Activated CD4-positive, alpha-beta T cell treated with anti-CD3 and anti-CD28 coated beads for 48 hours (primary cell): ENCODE measurements around the gene CLDN9.
"Not testable (repeated sequence)": the region's sequence is repeated elsewhere in the genome, so short reads cannot be mapped to it uniquely, and the experiment has no call there.

Experiments used
- DNase-seq: peaks from one replicate; pipeline ENCODE4 v3.0.0-alpha.2; 2020

CLDN9 gene

DNA sequence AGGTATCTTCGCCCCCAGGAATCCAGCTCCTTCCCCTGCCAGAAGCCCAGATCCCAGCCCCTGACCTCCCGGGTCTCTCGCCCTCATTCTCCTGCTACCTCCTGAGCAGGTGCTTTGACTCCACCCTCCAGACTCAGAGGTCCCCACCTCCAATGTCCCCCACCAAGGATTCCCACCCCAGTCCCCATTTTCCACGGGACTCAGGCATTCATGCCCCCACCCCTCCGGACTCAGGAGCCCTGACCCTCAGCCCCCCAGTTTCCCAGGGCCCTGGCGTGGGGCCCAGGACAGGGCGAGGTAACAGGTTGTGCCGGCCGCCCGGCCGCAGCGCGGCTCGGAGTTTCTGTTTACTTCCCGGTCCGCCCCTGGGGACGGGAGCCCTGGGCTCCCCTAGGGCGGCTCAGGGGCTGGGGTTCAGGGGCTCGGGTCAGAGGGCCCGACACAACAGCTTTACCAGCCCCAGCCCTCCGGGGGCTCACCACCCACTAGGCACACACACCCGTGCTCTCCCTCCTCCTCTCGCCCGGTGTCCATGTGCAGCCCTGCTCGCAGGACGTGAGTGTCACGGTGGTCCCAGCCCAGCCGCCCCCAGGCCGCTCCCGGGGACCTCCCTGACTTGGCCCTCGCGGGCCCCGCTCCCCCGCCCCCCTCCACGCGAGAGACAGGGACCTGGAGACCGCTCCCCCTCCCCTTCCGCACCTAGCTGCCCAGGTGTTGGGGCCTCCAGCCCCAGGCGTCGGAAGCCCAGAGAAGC, 23.4 kb downstream of the CLDN9 start:
- no peak for DNase-seq

DNA sequence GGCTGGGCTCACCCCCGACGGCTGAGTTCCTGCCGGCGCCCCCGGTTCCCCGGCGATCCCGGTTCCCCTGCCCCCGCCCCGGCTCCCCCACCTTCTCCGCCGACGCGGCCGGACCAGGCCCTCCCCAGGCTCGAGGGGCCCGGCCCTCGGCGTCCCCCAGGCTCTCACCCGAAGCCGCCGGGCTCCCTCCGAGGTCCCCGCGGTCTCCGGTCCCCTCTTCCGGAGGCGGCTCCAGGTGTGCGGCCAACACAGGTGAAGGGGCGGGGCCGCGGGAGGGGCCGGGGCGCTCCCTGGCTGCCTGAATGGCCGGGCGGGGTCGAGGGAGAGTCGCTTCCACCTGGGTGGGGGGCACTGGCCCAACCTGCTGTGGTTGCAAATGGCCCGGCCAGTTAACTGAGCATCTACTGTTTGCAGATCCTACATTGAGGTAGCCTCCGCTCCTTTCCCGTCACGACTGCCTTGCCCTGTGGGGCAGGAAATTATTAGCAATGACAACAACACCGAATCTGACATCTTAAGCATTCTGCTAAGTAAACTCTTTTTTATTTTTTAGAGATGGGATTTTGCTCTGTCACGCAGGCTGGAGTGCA, 24.1 kb downstream of the CLDN9 start, which contains the start of gene BICDL2:
Gene BICDL2 (minus strand): TSS at position 219 of the 590 bp plus-strand sequence. CDS start 1,448 bp downstream, outside the sequence.
- no peak for DNase-seq

DNA sequence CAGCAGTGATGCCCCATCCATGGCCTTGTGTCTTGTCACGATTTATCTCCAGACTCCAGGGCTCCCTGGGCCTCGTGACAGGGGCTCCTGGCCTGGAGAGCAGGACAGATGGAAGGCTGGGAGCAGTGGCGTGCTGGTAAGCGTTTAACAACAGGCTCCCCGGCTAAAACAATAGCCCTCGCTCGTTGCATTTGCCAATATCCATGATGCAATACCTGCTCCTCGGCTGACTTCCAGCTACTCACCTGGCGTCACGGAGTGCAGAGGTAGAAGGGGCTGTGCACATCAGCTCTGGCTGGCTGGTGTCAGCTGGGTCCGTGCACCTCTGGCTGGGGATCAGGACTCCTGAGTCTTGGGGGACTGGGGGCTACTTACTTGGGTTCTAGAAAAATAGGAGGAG, 25.5 kb downstream of the CLDN9 start:
- DNase-seq, result no peak

DNA sequence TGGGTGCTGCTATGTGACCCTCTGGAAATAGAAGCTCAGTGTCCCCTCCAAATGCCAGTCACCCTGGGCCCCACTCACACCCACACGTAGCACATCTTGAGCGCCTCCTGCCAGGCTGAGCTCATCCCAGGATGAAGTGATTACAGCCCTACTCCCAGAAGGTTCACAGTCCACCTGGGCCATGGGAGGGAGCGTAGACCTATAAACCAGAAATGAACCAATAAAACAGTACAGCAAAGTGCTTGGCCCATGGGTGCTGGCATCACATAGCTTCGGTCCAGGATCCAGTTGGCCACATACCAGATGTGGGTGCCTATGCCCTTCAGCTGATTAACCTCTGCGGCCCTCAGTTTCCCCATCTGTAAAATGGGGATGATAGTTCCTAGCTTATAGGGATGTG, 26.2 kb downstream of the CLDN9 start:
- no peak for DNase-seq

DNA sequence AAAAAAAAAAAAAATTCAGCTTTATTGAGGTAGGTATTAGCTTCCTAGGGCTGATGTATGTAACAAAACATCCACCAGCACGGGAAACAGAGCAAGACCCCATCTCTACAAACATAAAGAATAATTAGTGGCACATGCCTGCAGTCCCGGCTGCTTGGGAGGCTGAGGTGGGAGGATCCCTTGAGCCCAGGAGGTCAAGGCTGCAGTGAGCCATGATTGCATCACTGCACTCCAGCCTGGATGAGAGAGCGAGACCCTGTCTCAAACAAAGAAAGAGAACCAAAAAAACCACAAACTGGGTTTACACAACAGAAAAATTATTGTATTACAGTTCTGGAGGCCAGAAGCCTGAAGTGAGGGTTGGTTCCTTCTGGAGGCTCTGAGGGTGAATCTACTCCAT, 29.7 kb downstream of the CLDN9 start:
- DNase-seq, result no peak

DNA sequence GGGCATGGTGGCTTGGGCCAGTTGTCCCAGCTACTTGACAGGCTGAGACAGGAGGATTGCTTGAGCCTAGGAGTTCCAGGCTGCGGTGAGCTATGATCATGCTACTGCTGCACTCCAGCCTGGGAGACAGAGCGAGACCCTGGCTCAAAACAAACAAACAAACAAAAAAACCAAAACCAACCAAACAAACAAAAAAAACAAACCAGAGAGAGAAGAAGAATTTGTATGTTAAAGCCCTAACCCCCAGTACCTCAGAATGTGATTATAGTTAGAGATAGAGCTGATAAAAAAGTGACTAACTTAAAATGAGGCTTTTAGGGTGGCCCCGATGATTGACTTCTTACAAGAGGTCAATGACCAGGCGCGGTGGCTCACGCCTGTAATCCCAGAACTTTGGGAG, 32.0 kb downstream of the CLDN9 start:
- no peak for DNase-seq

DNA sequence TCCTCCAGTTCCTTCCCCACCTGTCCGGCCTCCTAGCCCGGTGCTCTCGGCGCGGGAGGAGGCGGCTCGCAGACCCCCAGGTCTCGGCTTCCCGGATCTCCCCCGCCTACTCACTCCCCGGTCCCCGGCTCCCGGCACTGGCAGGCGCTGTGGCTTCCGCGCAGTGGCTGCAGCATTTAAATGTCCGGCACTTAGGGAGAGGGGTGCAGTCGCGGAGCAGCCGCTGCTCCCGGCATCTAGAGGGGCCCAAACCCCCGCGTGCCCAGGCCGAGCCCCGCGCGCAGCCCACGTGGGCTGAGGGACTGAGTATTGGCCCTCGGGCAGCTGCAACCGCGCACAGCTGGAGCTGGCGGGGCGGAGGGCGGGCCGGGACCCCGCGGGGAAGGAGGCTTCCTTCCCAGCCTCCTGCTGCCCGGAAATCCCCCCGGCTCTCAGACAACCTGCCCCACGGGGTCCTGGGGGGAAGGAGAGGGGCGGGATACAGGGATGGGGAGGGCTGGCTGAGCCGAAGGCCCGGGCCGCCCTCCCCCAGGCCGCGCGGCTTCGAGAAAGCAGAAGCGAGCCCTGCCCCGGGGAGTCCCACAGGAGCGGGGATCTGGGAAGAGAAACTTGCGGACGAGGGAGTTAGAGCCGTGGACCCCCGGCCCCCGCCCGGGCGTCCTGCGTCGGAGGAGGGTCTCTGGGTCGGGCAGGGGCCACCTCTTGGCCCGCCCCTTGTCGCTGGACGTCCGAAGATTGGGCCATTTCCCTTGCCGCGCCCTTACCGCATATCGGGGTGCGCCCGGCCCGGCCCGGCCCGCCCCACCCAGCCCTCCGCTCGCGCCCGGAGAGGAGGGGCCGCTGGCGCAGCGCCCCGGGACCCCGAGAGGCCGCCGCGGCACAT, 33.3 kb downstream of the CLDN9 start, which contains the start of gene MMP25:
Gene MMP25 (plus strand): TSS at position 804 of the 883 bp plus-strand sequence. CDS start 357 bp downstream, outside the sequence.
- no peak for DNase-seq

DNA sequence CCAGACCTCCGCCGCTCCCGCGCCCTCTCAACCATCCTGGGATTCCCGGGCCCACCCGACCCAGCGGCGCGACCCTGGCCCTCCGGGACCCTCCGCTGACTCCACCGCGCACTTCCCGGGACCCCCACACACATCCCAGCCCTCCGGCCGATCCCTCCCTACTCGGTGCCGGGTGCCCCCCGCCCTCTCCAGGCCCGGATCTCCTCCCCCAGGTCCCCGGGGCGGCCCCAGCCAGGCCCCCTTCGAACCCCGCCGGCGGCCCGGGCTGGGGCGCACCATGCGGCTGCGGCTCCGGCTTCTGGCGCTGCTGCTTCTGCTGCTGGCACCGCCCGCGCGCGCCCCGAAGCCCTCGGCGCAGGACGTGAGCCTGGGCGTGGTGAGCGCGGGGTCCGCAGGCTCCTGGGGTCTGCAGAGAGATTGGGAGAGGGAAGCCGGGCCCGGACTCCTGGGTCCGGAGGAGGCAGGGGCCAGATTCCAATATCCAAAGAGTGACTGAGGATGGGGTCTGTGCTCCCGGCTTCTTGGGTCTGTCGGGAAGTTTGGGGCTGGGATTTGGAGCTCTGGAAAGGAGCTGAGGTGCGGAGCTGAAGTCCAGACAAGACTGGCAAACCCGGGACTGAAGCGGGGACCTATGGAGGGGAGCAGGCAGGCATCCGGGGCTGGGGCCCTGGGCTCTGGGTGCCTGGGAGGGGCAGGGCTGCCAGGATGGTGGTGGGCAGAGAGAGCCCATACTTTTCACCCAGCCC, 34.1 kb downstream of the CLDN9 start:
- DNase-seq, result no peak

DNA sequence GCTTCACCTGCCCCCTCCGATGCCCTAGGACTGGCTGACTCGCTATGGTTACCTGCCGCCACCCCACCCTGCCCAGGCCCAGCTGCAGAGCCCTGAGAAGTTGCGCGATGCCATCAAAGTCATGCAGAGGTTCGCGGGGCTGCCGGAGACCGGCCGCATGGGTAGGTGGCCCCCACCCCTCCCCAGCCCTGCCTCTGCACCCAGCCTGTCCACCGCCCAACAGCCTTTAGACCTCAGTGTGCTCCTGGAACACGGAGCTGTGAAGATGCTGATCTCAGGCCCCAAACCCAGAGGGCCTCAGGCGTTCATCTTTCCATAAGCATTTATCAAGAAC, 34.6 kb downstream of the CLDN9 start:
- no peak for DNase-seq

DNA sequence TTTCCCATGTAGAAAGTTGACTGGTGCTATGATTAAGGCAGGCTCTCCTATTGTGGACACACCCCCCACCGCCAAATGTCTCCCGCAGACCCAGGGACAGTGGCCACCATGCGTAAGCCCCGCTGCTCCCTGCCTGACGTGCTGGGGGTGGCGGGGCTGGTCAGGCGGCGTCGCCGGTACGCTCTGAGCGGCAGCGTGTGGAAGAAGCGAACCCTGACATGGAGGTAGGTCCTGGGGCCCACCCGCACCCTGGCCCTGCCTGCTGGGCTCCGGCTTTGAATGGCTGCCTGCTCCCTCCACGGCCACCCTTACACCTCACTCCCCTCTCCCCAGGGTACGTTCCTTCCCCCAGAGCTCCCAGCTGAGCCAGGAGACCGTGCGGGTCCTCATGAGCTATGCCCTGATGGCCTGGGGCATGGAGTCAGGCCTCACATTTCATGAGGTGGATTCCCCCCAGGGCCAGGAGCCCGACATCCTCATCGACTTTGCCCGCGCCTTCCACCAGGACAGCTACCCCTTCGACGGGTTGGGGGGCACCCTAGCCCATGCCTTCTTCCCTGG, 37.3 kb downstream of the CLDN9 start:
- DNase-seq, result no peak

DNA sequence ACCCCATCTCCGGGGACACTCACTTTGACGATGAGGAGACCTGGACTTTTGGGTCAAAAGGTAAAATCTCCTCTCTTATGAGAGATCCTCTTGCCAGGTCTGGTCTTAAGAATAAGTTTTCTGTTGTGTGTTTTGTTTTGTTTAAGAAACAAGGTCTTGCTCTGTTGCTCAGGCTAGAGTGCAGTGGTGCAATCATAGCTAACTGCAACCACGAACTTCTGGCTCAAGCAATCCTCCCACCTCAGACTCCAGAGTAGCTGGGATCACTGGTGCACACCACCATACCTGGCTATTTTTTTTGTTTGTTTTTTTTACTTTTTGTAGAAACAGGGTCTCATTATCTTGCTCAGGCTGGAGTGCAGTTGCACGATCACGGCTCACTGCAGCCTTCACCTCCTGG, 37.8 kb downstream of the CLDN9 start:
- no peak for DNase-seq

DNA sequence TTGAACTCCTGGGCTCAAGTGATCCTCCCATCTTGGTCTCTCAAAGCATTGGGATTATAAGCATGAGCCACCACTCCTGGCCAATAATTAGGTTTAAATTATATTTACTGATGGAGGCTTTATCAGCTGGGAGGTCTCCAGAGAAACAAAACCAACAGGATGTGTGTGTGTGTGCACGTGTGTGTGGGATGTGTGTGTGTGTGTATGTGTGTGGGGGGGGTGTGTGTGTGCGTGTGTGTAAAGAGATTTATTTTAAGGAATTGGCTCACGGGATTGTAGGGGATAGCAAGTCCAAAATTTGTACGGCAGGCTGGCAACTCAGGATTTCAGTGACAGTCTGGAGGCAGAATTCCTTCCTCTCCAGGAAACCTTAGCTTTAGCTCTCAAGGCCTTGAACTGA, 38.3 kb downstream of the CLDN9 start:
- DNase-seq, result no peak

DNA sequence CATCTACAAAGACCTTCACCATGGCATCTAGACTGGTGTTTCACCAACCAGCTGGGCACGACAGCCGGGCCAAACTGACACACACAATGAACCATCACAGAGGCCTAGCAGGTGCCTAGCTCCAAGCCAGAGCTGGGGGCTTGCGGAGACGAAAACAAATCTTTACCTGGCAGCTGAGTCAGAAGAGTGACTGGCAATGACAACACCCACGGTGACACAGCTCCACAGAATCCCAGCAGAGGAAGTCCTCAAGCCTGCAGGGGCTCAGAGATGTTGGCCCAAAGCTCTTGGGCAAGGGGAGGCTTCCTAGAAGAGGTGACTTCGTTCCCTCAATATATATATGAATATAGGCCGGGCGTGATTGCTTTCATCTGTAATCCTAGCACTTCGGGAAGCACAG, 38.8 kb downstream of the CLDN9 start:
- no peak for DNase-seq

DNA sequence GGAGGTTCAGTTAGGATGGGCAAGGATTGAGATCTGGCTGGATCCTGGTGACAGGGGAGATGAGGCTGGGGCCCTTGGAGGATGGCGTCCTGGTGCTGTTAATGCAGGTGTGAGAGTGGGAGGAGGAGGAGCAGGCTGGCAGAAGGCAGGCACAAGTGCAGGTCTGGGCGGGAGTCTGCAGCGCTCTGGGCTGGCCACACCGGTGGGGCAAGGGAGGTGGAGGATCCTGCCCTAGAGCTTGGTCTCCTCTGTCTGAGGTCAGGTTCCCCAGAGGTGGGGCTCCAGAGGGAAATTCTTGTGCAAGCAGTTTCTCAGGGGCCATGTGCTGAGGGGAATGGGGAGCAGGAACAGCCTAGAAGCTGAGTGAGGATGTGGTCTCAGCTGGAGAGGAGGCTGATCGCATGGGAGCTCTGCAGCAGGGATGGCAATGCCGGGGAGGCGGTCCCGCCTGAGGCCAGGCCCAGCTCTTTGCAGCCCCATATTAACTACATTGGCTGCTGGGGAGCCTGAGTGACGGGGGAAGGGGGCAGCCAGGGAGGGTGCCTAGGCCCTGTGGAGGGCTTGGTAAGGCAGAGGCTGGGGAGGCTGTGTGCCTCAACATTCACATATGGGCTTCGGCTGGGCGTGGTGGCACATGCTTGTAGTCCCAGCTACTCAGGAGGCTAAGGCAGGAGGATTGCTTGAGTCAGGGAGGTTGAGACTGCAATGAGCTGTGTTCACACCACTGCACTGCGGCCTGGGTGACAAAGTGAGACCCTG, 40.0 kb downstream of the CLDN9 start:
- peak; percentile 44 for DNase-seq

DNA sequence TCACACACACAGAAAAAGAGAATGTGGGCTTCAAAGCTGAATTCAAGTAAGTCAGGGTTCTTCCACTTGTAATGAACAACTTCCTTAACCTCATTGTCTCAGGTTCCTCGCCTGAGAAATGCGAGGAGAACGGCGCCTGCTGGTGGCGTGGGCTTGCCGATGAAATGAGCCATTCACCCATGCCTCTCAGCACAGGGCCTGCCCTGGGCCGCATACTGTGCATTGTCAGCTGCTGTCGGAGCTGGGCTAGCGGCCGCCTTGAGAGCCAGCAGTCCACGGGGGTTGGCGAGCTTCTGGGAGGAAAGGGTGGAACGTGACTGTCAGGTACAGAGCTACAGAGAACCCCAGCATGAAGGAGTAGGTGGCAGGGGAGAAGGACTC, 40.6 kb downstream of the CLDN9 start:
- not testable (repeated sequence) for DNase-seq

DNA sequence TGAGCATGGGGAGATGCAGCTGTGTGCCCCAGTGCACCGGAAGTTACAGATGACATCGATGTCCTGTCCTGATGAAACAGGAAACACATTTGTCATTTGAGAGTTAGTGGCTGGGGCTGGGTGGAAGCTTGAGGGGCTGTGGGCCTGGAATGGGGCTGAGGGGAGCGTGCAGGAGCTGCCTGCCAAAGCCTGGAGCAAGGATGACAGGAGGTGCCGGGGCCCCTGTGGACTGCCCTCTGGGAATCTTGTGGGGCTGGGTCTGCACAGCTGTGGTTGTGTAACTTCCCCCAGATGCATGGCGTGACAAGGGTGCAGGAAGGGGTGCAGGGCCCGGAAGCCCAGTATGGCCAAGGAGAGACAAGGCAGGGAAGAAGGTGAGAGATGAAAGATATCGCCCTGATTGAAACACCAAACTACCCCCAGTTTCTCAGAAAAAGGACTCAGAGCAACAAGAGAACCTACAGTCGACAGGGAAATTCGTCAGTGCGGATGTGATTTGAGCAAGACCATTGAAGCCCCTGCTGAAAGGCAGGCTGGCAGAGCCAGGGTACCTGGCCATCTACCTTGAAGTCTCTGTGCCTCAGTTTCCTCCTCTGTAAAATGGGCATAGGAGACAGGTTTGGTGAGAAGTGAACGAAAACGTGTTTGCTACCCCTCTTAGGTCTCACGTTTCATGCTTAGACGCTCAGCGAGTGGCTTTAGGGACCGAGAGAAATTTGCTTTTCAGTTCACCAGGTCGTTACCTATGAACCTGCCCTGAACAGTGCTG, 42.4 kb downstream of the CLDN9 start:
- DNase-seq, result no peak

DNA sequence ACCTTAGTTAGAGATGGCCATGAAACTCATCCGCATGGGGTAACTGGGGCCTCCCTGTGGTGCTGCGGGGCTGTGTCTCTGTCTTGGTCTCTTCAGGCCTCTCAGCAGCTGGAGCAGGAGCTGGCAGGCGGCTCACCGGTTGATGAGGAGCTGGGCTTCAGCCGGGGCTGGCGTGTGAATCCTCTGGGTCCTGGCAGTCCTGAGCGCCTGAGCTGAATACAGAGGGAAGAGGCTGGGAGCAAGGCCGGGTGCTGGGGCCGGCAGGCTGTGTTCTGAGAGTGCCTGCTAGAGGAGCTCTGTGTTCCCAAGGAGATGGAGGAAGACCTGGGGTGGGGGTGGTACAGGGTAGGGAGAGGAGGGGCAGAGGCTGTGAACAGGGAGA, 43.0 kb downstream of the CLDN9 start:
- DNase-seq, result not testable (repeated sequence)

DNA sequence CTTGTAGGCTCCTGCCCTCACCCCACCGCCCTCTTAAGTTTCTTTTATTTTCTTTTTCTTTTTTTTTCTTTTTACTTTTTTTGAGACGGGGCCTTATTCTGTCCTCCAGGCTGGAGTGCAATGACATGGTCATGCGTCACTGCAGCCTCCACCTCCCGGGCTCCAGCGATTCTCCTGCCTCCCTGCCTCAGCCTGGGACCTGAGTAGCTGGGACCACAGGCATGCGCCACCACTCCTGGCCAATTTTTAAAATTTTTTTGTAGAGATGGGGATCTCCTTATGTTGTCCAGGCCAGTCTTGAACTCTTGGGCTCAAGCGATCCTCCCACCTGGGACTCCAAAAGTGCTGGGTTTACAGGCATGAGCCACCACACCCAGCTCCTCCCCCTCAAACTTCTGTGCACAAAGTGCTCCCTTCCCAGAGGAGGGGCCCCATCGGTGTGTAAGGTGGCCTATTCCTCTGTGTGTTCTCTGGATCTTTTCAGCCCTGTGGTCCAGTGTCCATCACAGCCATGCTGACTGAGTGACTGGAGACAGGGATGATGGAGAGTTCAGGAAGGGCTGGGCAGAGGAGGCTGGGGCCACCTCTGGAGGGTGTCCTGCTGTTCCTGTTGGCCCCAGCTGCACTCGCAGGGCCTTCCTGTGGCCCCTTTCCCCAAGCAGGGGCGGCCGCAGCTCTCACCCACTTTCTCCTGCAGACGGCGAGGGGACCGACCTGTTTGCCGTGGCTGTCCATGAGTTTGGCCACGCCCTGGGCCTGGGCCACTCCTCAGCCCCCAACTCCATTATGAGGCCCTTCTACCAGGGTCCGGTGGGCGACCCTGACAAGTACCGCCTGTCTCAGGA, 43.8 kb downstream of the CLDN9 start:
- no peak for DNase-seq

DNA sequence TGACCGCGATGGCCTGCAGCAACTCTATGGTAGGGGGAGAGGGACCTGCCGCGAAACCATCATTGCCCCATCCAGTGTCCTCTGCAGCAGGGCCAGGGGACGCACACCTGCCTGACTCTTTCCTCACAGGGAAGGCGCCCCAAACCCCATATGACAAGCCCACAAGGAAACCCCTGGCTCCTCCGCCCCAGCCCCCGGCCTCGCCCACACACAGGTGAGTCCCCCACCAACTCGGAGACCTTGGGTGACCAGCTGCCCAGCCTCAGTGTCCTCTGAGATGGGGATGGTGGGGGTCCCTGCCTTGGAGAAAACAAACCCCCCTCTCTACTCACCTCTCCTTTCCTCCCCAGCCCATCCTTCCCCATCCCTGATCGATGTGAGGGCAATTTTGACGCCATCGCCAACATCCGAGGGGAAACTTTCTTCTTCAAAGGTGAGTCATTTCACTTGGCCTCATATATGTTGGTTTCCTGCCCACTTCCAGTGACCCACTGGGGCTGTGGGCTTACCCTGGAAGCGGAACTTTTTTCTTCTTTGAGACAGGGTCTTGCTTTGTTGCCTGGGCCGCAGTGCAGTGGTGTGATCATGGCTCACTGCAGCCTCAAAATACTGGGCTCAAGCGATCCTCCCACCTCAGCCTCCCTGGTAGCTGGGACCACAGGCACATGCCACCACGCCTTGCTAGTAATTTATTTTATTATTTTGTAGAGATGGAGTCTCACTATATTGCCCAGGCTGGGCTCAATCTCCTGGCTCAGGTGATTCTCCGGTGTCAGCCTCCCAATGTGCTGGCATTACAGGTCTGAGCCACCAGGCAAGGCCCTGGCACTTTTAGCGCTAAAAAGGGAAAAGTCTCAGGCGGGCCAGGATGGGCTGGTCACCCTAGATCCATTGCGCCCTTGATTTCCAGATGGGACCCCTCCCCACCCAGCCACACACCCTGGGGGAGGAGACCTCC, 44.7 kb downstream of the CLDN9 start:
- DNase-seq, result no peak
